ENCODE results near the gene NLGN4X. TPM values are rescaled to one million over a fixed set of nuclear protein-coding genes. Genes with fewer than 3 reads are reported as not detected.

Gene NLGN4X
- total and polyA plus RNA-seq, 2 donors (not counting 3 experiments of a cell fraction or from before 2014, with no cell fraction given), result 0.03 TPM; not detected in 1

DNA sequence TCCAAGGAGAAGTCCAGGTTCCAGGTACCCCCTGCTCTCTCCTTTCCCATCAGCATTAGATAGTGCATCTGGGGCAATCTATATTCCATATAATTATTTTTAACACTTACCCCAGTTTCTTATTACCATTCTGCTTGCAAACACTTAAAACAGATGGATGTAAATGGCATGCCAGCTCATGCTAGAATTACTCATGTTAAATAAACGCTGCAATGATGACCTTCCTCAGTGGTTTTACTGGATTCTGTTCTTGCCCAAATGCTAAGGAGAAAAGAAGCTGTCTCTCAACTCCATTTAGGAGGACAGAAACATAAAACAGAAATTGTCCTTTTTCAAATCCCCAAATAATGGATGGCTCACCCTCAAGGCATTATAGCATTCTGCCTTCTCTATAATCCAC is 161.1 kb downstream of the NLGN4X start:
- no TSS peak for BruUV-seq (replicated peaks)
- Histone ChIP-seq H3K36me3 (ENCODE audit: control insufficient read depth in 2 of 2, extremely low read depth in 1 of 2, insufficient read depth in 2 of 2, low read length in 2 of 2) (no peaks in the 10 kb centered on the region), H3K9me3 (replicated peaks; ENCODE audit: control insufficient read depth, insufficient read depth, low read length) (no peaks in the 10 kb centered on the region), H3K9me1 (replicated peaks; ENCODE audit: control insufficient read depth, extremely low read depth, insufficient read depth, low read length) (no peaks in the 10 kb centered on the region), H4K20me1 (replicated peaks; ENCODE audit: control insufficient read depth, extremely low read depth, insufficient read depth, low read length) (no peaks in the 10 kb centered on the region), H3K9ac (replicated peaks; ENCODE audit: extremely low read depth, insufficient read depth, low read length) (no peak overlapping the region), H3K4me1 (ENCODE audit: control insufficient read depth, extremely low read depth, insufficient read depth, low read length) (no peaks in the 10 kb centered on the region), H3K27ac (ENCODE audit: insufficient read depth, low read depth, low read length) (no peak overlapping the region), H3K4me2 (ENCODE audit: insufficient read depth, low read length) (no peak overlapping the region), H3K27me3 (ENCODE audit: control insufficient read depth in 2 of 2, insufficient read depth in 2 of 2, low read length in 2 of 2) (no peaks in the 10 kb centered on the region), H3K4me3 (replicated peaks in 1 of 3; ENCODE audit: insufficient read depth in 1 of 3, low read depth in 1 of 3, low read length in 3 of 3) (no peak overlapping the region), H2AFZ (ENCODE audit: low read depth, low read length) (no peak overlapping the region), H3K79me2 (ENCODE audit: control insufficient read depth, insufficient read depth, low read length) (no peaks in the 10 kb centered on the region)
- intact Hi-C loops (cut with micrococcal nuclease), result no loop called here
- POLR2A ChIA-PET, result no interaction called here
- CTCF ChIA-PET, result no interaction called here
- no peak for FAIRE-seq
- TF ChIP-seq MYC (IDR thresholded peaks at IDR 0.05; ENCODE audit: low read depth, low read length) (no peak), POLR2A (IDR thresholded peaks at IDR 0.05; ENCODE audit: low read depth, low read length) (no peak), GATA2 (IDR thresholded peaks at IDR 0.05; ENCODE audit: insufficient read depth, insufficient read length, low read depth, low read length) (no peak), JUN (IDR thresholded peaks at IDR 0.05; ENCODE audit: borderline replicate concordance, insufficient read depth, insufficient read length, low read depth) (no peak), FOS (IDR thresholded peaks at IDR 0.05; ENCODE audit: borderline replicate concordance, insufficient read depth, low read length) (no peak)
- TF ChIP-seq, protein P1, sequence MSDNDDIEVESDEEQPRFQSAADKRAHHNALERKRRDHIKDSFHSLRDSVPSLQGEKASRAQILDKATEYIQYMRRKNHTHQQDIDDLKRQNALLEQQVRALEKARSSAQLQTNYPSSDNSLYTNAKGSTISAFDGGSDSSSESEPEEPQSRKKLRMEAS (IDR thresholded peaks at IDR 0.05; ENCODE audit: insufficient read depth, insufficient read length), result no peak
- dilution Hi-C loops (cut with MboI; ENCODE audit: extremely low pct_ligation_motif_present, low sequenced_read_pairs), result no loop called here
- no peak for DNase-seq (ENCODE audit: low read depth, low spot score)

DNA sequence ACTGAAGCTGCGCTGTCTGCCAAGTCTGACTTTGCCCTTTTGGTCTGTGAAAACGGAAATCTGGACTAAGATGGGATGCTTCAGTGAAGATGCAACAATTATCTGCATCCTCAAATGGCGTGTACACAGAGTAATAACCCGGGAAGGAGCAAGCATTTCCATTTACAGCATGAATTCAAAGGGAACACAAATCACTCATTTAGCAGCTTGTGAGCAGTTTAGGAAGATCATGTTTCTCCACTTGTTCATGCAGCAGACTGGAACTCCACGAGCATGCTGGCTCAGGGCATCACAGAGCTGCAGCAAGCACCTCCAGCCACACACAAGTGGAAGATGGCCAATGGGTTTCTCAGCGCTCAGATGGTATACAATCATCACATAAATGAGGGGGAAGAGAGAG is 175.5 kb downstream of the NLGN4X start:
- CTCF ChIA-PET, result no interaction called here
- DNase-seq (ENCODE audit: low read depth, low spot score), result no peak
- intact Hi-C loops (cut with micrococcal nuclease) (no loop called here), dilution Hi-C loops (cut with MboI; ENCODE audit: extremely low pct_ligation_motif_present, low sequenced_read_pairs) (no loop called here)
- H3K4me2 ChIP-seq (ENCODE audit: insufficient read depth, low read length), result no peak overlapping the region
- no peak overlapping the region for H3K4me3 ChIP-seq (replicated peaks in 1 of 3; ENCODE audit: insufficient read depth in 1 of 3, low read depth in 1 of 3, low read length in 3 of 3)
- no peak for TF ChIP-seq POLR2AphosphoS5 (IDR thresholded peaks at IDR 0.05; ENCODE audit: insufficient read depth, low read depth, low read length)
- no peak for TF ChIP-seq JUN (IDR thresholded peaks at IDR 0.05; ENCODE audit: borderline replicate concordance, insufficient read depth, insufficient read length, low read depth)
- TF ChIP-seq POLR2A (IDR thresholded peaks at IDR 0.05; ENCODE audit: low read depth, low read length), result no peak
- no peak for TF ChIP-seq MYC (IDR thresholded peaks at IDR 0.05; ENCODE audit: low read depth, low read length)
- no peak for TF ChIP-seq GATA2 (IDR thresholded peaks at IDR 0.05; ENCODE audit: insufficient read depth, insufficient read length, low read depth, low read length)
- TF ChIP-seq, protein P1 (IDR thresholded peaks at IDR 0.05; ENCODE audit: insufficient read depth, insufficient read length), result no peak
- TF ChIP-seq FOS (IDR thresholded peaks at IDR 0.05; ENCODE audit: borderline replicate concordance, insufficient read depth, low read length), result no peak
- TF ChIP-seq EZH2 (IDR thresholded peaks at IDR 0.05; ENCODE audit: borderline replicate concordance, low read depth, low read length, severe bottlenecking), result no peak
- TF ChIP-seq CTCF (IDR thresholded peaks at IDR 0.05; ENCODE audit: extremely low read depth in 1 of 2, insufficient read depth in 1 of 2, low read depth in 1 of 2, low read length in 2 of 2), result no peak
- no peaks in the 10 kb centered on the region for H3K4me1 ChIP-seq (ENCODE audit: control insufficient read depth, extremely low read depth, insufficient read depth, low read length)
- H3K9me1 ChIP-seq (replicated peaks; ENCODE audit: control insufficient read depth, extremely low read depth, insufficient read depth, low read length), result no peaks in the 10 kb centered on the region
- no peaks in the 10 kb centered on the region for H4K20me1 ChIP-seq (replicated peaks; ENCODE audit: control insufficient read depth, extremely low read depth, insufficient read depth, low read length)
- BruUV-seq (replicated peaks), result no TSS peak
- H2AFZ ChIP-seq (ENCODE audit: low read depth, low read length), result no peak overlapping the region
- H3K27ac ChIP-seq (ENCODE audit: insufficient read depth, low read depth, low read length), result no peak overlapping the region
- H3K9ac ChIP-seq (replicated peaks; ENCODE audit: extremely low read depth, insufficient read depth, low read length), result no peak overlapping the region
- H3K36me3 ChIP-seq (ENCODE audit: control insufficient read depth in 2 of 2, extremely low read depth in 1 of 2, insufficient read depth in 2 of 2, low read length in 2 of 2), result no peaks in the 10 kb centered on the region
- POLR2A ChIA-PET, result no interaction called here
- no peaks in the 10 kb centered on the region for H3K27me3 ChIP-seq (ENCODE audit: control insufficient read depth in 2 of 2, insufficient read depth in 2 of 2, low read length in 2 of 2)
- H3K9me3 ChIP-seq (replicated peaks; ENCODE audit: control insufficient read depth, insufficient read depth, low read length), result no peaks in the 10 kb centered on the region
- H3K79me2 ChIP-seq (ENCODE audit: control insufficient read depth, insufficient read depth, low read length), result no peaks in the 10 kb centered on the region
- FAIRE-seq, result no peak

All from endothelial cell of umbilical vein (primary cell).